GM12878 (cell line): Measurements from ENCODE around the gene HSPBP1. TPM values are rescaled to one million over a fixed set of nuclear protein-coding genes. Genes with fewer than 3 reads are reported as not detected.

Experiments
- ATAC-seq: fragments of 200-7000 bp; cut with Tn5 transposase; 3 replicates; pipeline ENCODE4 v1.9.1; 2020; ENCODE audit warnings: mild to moderate bottlenecking, moderate library complexity
- BruUV-seq: library from RNA; stranded (reverse); fragments of 400-500 nt; replicated peaks from 2 replicates; lab custom pipeline; 2021; lab: Mats Ljungman, UMichigan
- CTCF ChIA-PET: fragments of 300-600 bp; sonication (Branson Sonifier 250); formaldehyde crosslinking; extraction: SDS; loops from one replicate; lab custom pipeline; 2021; ENCODE audit warnings: inconsistent platforms; lab: Yijun Ruan, JAX
- POLR2A ChIA-PET: fragments of 350-600 bp; formaldehyde crosslinking; extraction: SDS; loops from one replicate; lab custom pipeline; 2021; ENCODE audit warnings: inconsistent platforms; lab: Charles Lee
- RAD21 ChIA-PET: fragments of 300-600 bp; sonication (Branson Sonifier 250); formaldehyde crosslinking; loops from one replicate; lab custom pipeline; 2023; ENCODE audit warnings: antibody characterized with exemption; ENCODE audit not compliant: unreplicated experiment; lab: Charles Lee
- SMC1A ChIA-PET: fragments of 300-600 bp; sonication (Branson Sonifier 250); formaldehyde crosslinking; loops from one replicate; lab custom pipeline; 2023; ENCODE audit not compliant: unreplicated experiment, uncharacterized antibody; lab: Charles Lee
- DNase-seq: peaks from one replicate; pipeline ENCODE4 v3.0.0-alpha.2; 2011; ENCODE audit warnings: low read depth, low spot score
- FAIRE-seq: peaks from 3 replicates; lab custom pipeline; 2011; peaks lifted over from hg19 to GRCh38; lab: Jason Lieb, UNC
- H2AFZ ChIP-seq: 2 replicates; pipeline ENCODE4 v1.6.0; 2011; ENCODE audit warnings: low read depth, low read length, control low read depth; ENCODE audit not compliant: control insufficient read depth
- H3K27ac ChIP-seq: 2 replicates; pipeline ENCODE4 v1.5.1; 2011; ENCODE audit warnings: control low read depth; ENCODE audit not compliant: control insufficient read depth, insufficient read depth
- H3K27me3 ChIP-seq, 2 experiments: replicated peaks in 1 of 2; 2 replicates each; pipeline versions ENCODE4 v1.6.0 to v1.6.1; 2011; ENCODE audit warnings: low read length in 1 of 2; ENCODE audit not compliant: control insufficient read depth in 2 of 2, insufficient read depth in 2 of 2
- H3K36me3 ChIP-seq, 2 experiments: 2 replicates each; pipeline ENCODE4 v1.5.1; 2011; ENCODE audit warnings: low read length in 1 of 2; ENCODE audit not compliant: control insufficient read depth in 2 of 2, insufficient read depth in 2 of 2
- H3K4me1 ChIP-seq: 2 replicates; pipeline ENCODE4 v1.6.1; 2011; ENCODE audit warnings: mild to moderate bottlenecking, low read length, moderate library complexity, mixed read lengths; ENCODE audit not compliant: control insufficient read depth, insufficient read depth
- H3K4me2 ChIP-seq: 2 replicates; pipeline ENCODE4 v1.6.0; 2011; ENCODE audit warnings: control low read depth; ENCODE audit not compliant: control insufficient read depth, insufficient read depth
- H3K4me3 ChIP-seq: fragments of 200-600 bp; sonication (generic); 2 replicates; pipeline ENCODE4 v1.5.1; 2016
- H3K79me2 ChIP-seq: 2 replicates; pipeline ENCODE4 v1.6.0; 2011; ENCODE audit warnings: low read length; ENCODE audit not compliant: control insufficient read depth, insufficient read depth
- H3K9ac ChIP-seq: 2 replicates; pipeline ENCODE4 v1.8.0; 2011; ENCODE audit warnings: low read length, control low read depth, mixed read lengths; ENCODE audit not compliant: control insufficient read depth, insufficient read depth
- H3K9me3 ChIP-seq: replicated peaks from 3 replicates; pipeline ENCODE4 v1.5.1; 2011; ENCODE audit warnings: mild to moderate bottlenecking, low read length; ENCODE audit not compliant: control insufficient read depth, insufficient read depth
- H4K20me1 ChIP-seq: 2 replicates; pipeline ENCODE4 v1.6.0; 2011; ENCODE audit not compliant: control insufficient read depth, insufficient read depth
- MEF2B ChIP-seq: fragments of 450-650 bp; IDR thresholded peaks from 2 replicates; pipeline ENCODE4 v1.6.1; 2018; ENCODE audit warnings: mild to moderate bottlenecking, moderate library complexity; ENCODE audit not compliant: partially characterized antibody, poor library complexity, severe bottlenecking
- NR2C2 ChIP-seq: IDR thresholded peaks from 2 replicates; pipeline ENCODE4 v1.6.1; 2011; ENCODE audit warnings: borderline replicate concordance, low read depth; ENCODE audit not compliant: control insufficient read depth, insufficient read length
- ZSCAN29 ChIP-seq: fragments of 450-650 bp; IDR thresholded peaks from 2 replicates; pipeline ENCODE4 v1.6.1; 2017; ENCODE audit warnings: mild to moderate bottlenecking, moderate library complexity
- ZZZ3 ChIP-seq: IDR thresholded peaks from 2 replicates; pipeline ENCODE4 v1.6.1; 2011; ENCODE audit warnings: low read depth; ENCODE audit not compliant: control insufficient read depth, insufficient read length
- WGBS: methylation state at CpG from one replicate; pipeline ENCODE4 v1.1.6; 2016; ENCODE audit warnings: low lambda C conversion rate; ENCODE audit not compliant: insufficient replicate concordance, insufficient coverage; ENCODE audit errors: missing lambda C conversion rate; 5-methylcytosine and 5-hydroxymethylcytosine counted together
- in situ Hi-C: fragments of 300-500 bp; cut with MboI; formaldehyde crosslinking; loops from 9 replicates; pipeline ENCODE4 v1.14.3; 2018; ENCODE audit warnings: mixed read lengths
- intact Hi-C: fragments of 100-400 bp; cut with micrococcal nuclease; formaldehyde crosslinking; loops from one replicate; pipeline ENCODE4 v1.14.2; 2022; ENCODE audit not compliant: unreplicated experiment
- polyA plus RNA-seq, 11 experiments: library from polyadenylated mRNA; depleted of rRNA in 4 of 11; unstranded in 6 of 11; stranded (reverse) in 5 of 11; fragments of >200 nt; fragmentation: Nextera tagmentation in 4 of 11; fragmentation: Illumina TruSeq in 1 of 11; extraction: Ambion mirVana in 4 of 11; extraction: Trizol in 1 of 11; gene quantifications; 1 replicate in 1 of 11; 2 replicates in 10 of 11; pipeline versions ENCODE4 v1.2.1 to v1.2.3, GENCODE V29; 2011 to 2016; ENCODE audit warnings: inconsistent platforms in 2 of 11, missing spikeins in 2 of 11, low read depth in 1 of 11
- total RNA-seq, 4 experiments: library from RNA; depleted of rRNA in 3 of 4; stranded (reverse); fragments of >200 nt in 3 of 4; fragmentation: Illumina TruSeq in 1 of 4; extraction: Trizol in 1 of 4; gene quantifications; 2 replicates each; pipeline versions ENCODE4 v1.2.1 to v1.2.3, GENCODE V29; 2013 to 2021
- TF ChIP-seq, protein P1 (sequence below): fragments of 450-650 bp; formaldehyde crosslinking; IDR thresholded peaks from 2 replicates; pipeline ENCODE4 v1.5.0; 2022; ENCODE audit warnings: mild to moderate bottlenecking, missing genetic modification characterization
- TF ChIP-seq, protein P2 (sequence below): fragments of 450-650 bp; IDR thresholded peaks from 2 replicates; pipeline ENCODE4 v1.6.1; 2017; ENCODE audit warnings: low read depth, mild to moderate bottlenecking, moderate library complexity

Gene HSPBP1
- total and polyA plus RNA-seq, 10 of the 15 experiments (the other 5 are each of a cell fraction or from before 2014, with no cell fraction given) = 0.18 to 83.3 (median 23.0) TPM

DNA sequence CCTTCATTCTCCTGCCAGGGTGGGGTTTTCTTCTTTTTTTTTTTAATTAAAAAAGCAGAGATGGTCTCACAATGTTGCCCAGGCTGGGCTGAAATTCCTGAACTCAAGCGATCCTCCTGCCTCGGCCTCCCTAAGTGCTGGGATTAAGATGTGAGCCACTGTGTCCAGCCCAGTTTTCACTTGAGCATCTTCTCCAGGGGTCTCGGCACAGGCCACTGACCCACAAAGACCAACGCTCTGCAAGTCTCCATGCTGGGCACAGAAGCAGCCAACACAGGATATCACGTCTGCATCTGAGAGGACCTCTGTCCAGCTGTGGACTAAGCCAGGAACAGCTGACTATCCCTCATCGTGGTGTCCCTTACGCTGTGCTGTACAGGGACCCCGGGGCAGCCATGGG, 41.9 kb downstream of the HSPBP1 start:
- Histone ChIP-seq H3K4me2 (no peak overlapping the region), H3K4me3 (no peak overlapping the region), H3K36me3 (peaks cover 45 to 55% of the 10 kb centered on the region in 2 experiments), H3K27me3 (no peaks in the 10 kb centered on the region), H4K20me1 (no peaks in the 10 kb centered on the region), H3K9me3 (no peaks in the 10 kb centered on the region), H3K79me2 (no peaks in the 10 kb centered on the region), H3K4me1 (no peaks in the 10 kb centered on the region), H3K27ac (no peak overlapping the region), H2AFZ (no peak overlapping the region), H3K9ac (no peak overlapping the region)
- BruUV-seq = no TSS peak
- intact Hi-C loops = no loop called here
- ATAC-seq (no peak), DNase-seq (no peak), FAIRE-seq (no peak)
- TF ChIP-seq MEF2B (no peak), NR2C2 (no peak), ZZZ3 (no peak), ZSCAN29 (no peak)
- TF ChIP-seq, protein P1, sequence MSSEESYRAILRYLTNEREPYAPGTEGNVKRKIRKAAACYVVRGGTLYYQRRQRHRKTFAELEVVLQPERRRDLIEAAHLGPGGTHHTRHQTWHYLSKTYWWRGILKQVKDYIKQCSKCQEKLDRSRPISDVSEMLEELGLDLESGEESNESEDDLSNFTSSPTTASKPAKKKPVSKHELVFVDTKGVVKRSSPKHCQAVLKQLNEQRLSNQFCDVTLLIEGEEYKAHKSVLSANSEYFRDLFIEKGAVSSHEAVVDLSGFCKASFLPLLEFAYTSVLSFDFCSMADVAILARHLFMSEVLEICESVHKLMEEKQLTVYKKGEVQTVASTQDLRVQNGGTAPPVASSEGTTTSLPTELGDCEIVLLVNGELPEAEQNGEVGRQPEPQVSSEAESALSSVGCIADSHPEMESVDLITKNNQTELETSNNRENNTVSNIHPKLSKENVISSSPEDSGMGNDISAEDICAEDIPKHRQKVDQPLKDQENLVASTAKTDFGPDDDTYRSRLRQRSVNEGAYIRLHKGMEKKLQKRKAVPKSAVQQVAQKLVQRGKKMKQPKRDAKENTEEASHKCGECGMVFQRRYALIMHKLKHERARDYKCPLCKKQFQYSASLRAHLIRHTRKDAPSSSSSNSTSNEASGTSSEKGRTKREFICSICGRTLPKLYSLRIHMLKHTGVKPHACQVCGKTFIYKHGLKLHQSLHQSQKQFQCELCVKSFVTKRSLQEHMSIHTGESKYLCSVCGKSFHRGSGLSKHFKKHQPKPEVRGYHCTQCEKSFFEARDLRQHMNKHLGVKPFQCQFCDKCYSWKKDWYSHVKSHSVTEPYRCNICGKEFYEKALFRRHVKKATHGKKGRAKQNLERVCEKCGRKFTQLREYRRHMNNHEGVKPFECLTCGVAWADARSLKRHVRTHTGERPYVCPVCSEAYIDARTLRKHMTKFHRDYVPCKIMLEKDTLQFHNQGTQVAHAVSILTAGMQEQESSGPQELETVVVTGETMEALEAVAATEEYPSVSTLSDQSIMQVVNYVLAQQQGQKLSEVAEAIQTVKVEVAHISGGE (CRISPR knock-in tag) = no peak
- TF ChIP-seq, protein P2, sequence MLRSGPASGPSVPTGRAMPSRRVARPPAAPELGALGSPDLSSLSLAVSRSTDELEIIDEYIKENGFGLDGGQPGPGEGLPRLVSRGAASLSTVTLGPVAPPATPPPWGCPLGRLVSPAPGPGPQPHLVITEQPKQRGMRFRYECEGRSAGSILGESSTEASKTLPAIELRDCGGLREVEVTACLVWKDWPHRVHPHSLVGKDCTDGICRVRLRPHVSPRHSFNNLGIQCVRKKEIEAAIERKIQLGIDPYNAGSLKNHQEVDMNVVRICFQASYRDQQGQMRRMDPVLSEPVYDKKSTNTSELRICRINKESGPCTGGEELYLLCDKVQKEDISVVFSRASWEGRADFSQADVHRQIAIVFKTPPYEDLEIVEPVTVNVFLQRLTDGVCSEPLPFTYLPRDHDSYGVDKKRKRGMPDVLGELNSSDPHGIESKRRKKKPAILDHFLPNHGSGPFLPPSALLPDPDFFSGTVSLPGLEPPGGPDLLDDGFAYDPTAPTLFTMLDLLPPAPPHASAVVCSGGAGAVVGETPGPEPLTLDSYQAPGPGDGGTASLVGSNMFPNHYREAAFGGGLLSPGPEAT = no peak
- ChIA-PET SMC1A (no interaction called here), RAD21 (no interaction called here), POLR2A (no interaction called here), CTCF (no interaction called here)
- WGBS = 95% methylated on average over 8 of the region's 8 CpGs
- in situ Hi-C loops = no loop called here
